K562 (cell line): ENCODE measurements around the gene DTX1. TPM values are rescaled to one million over a fixed set of nuclear protein-coding genes. Genes with fewer than 3 reads are reported as not detected.
A peak's percentile ranks its signal among the peaks of the same experiment; 100 is the strongest.

Experiments
- AFF1 ChIP-seq, 2 experiments: fragments of 450-650 bp; IDR thresholded peaks; 2 replicates each; pipeline ENCODE4 v1.6.1; 2018; ENCODE audit warnings: mild to moderate bottlenecking in 2 of 2, low read depth in 1 of 2; ENCODE audit not compliant: partially characterized antibody in 2 of 2
- BDP1 ChIP-seq: IDR thresholded peaks from 3 replicates; pipeline ENCODE4 v1.6.1; 2011; ENCODE audit not compliant: insufficient read length, insufficient read depth
- COPS2 ChIP-seq: fragments of 450-650 bp; conservative IDR thresholded peaks from 2 replicates; pipeline ENCODE4 v1.6.1; 2016; ENCODE audit warnings: mild to moderate bottlenecking, moderate library complexity
- EGR1 ChIP-seq: fragments of 450-650 bp; conservative IDR thresholded peaks from 2 replicates; pipeline ENCODE4 v1.6.1; 2017; ENCODE audit warnings: mild to moderate bottlenecking
- ETV1 ChIP-seq: fragments of 450-650 bp; conservative IDR thresholded peaks from 2 replicates; pipeline ENCODE4 v1.6.1; 2016; ENCODE audit warnings: missing genetic modification characterization, control low read depth, low read depth, missing compliant biosample characterization
- FOXK2 ChIP-seq, 2 experiments: fragments of 450-650 bp; IDR thresholded peaks in 1 of 2; conservative IDR thresholded peaks in 1 of 2; 2 replicates each; pipeline ENCODE4 v1.6.1; 2016; ENCODE audit warnings: low read depth in 2 of 2, mild to moderate bottlenecking in 1 of 2
- FOXP4 ChIP-seq: sonication (generic); formaldehyde crosslinking; IDR thresholded peaks from 2 replicates; pipeline ENCODE4 v1.8.0; 2022; ENCODE audit warnings: mild to moderate bottlenecking, missing genetic modification reagents, borderline replicate concordance
- JUN ChIP-seq, 2 experiments: sonication (generic) in 1 of 2; formaldehyde crosslinking in 1 of 2; IDR thresholded peaks; 2 replicates each; pipeline versions ENCODE4 v1.6.1 to v1.8.0; 2012 to 2022; ENCODE audit warnings: borderline replicate concordance in 2 of 2, mild to moderate bottlenecking in 2 of 2, improper control_type of control experiment in 1 of 2, low read depth in 1 of 2, low read length in 1 of 2, missing genetic modification reagents in 1 of 2
- MAX ChIP-seq: sonication (generic); formaldehyde crosslinking; IDR thresholded peaks from 2 replicates; pipeline ENCODE4 v1.9.0; 2022; ENCODE audit warnings: mild to moderate bottlenecking, missing genetic modification reagents
- PCBP1 ChIP-seq: fragments of 200-400 bp; formaldehyde crosslinking; IDR thresholded peaks from 2 replicates; pipeline ENCODE4 v1.6.1; 2018; ENCODE audit warnings: mild to moderate bottlenecking, low read depth, low read length; ENCODE audit not compliant: poor library complexity, severe bottlenecking
- PHB2 ChIP-seq: fragments of 450-650 bp; IDR thresholded peaks from 2 replicates; pipeline ENCODE4 v1.6.1; 2017; ENCODE audit warnings: low read depth
- PRMT5 ChIP-seq: sonication (generic); formaldehyde crosslinking; IDR thresholded peaks from 2 replicates; pipeline ENCODE4 v1.5.0; 2020; ENCODE audit warnings: missing genetic modification reagents
- RBM39 ChIP-seq: fragments of 200-400 bp; formaldehyde crosslinking; optimal IDR thresholded peaks from 2 replicates; pipeline ENCODE3; 2018; ENCODE audit warnings: low read depth, low read length
- TAF9B ChIP-seq: fragments of 450-650 bp; IDR thresholded peaks from 2 replicates; pipeline ENCODE4 v1.6.1; 2018; ENCODE audit warnings: mild to moderate bottlenecking; ENCODE audit not compliant: partially characterized antibody
- TEAD1 ChIP-seq, 2 experiments: fragments of 450-650 bp in 1 of 2; sonication (generic) in 1 of 2; formaldehyde crosslinking; IDR thresholded peaks; 2 replicates each; pipeline versions ENCODE4 v1.4.0 to v1.8.0; 2020 to 2022; ENCODE audit warnings: mild to moderate bottlenecking in 2 of 2, missing genetic modification reagents in 1 of 2
- TFAP4 ChIP-seq: sonication (generic); formaldehyde crosslinking; IDR thresholded peaks from 2 replicates; pipeline ENCODE4 v1.8.0; 2022; ENCODE audit warnings: missing genetic modification reagents, mild to moderate bottlenecking, moderate library complexity, borderline replicate concordance
- ZNF76 ChIP-seq: fragments of 250-450 bp; sonication (Bioruptor Pico); IDR thresholded peaks from 2 replicates; pipeline ENCODE4 v1.4.0; 2020; ENCODE audit warnings: mild to moderate bottlenecking, moderate library complexity, borderline replicate concordance
- polyA plus RNA-seq, 8 experiments: library from polyadenylated mRNA; depleted of rRNA in 4 of 8; stranded (reverse) in 5 of 8; unstranded in 3 of 8; fragments of >200 nt; fragmentation: Nextera tagmentation in 2 of 8; fragmentation: Illumina TruSeq in 1 of 8; extraction: Ambion mirVana in 2 of 8; extraction: Trizol in 1 of 8; gene quantifications; 2 replicates each; pipeline versions ENCODE4 v1.2.1 to v1.2.3, GENCODE V29; 2011 to 2014; ENCODE audit warnings: inconsistent platforms in 1 of 8, missing spikeins in 1 of 8
- total RNA-seq, 7 experiments: library from RNA; depleted of rRNA in 6 of 7; stranded (reverse); fragments of >200 nt in 6 of 7; fragmentation: Illumina TruSeq in 2 of 7; extraction: Trizol in 2 of 7; gene quantifications; 2 replicates each; pipeline versions ENCODE4 v1.2.1 to v1.2.3, GENCODE V29; 2011 to 2021; ENCODE audit warnings: low replicate concordance in 1 of 7

Gene DTX1
- total and polyA plus RNA-seq, 9 of the 15 experiments (the other 6 are each of a cell fraction or from before 2014, with no cell fraction given), result not detected

GRCh38 chr12:113065126-113066007, 8.8 kb downstream of the DTX1 start (continued):
- TF ChIP-seq AFF1 (IDR thresholded peaks at IDR 0.05; ENCODE audit: low read depth in 1 of 2, partially characterized antibody in 2 of 2) (peak in 1 of 2 experiments; percentile 21), TFAP4 (CRISPR knock-in tag) (peak; percentile 43; the same call in 1 of the 2 replicates), TEAD1 (CRISPR knock-in tag; IDR thresholded peaks at IDR 0.05) (peak in 1 of 2 experiments; percentile 39; a peak in 1 of 4 replicates), ETV1 (0 out of 2 replicates have a peak, but pooled peaks have one; percentile 30), JUN (IDR thresholded peaks at IDR 0.05; ENCODE audit: borderline replicate concordance, low read depth, low read length) (no peak), JUN (CRISPR knock-in tag; IDR thresholded peaks at IDR 0.05; ENCODE audit: borderline replicate concordance) (0 out of 2 replicates have a peak, but pooled peaks have one; percentile 46), PHB2 (no peak), BDP1 (no peak), PCBP1 (peak; percentile 53), TAF9B (no peak), EGR1 (peak; percentile 66), RBM39 (no peak), PRMT5 (CRISPR knock-in tag) (peak; percentile 65; the same call in 1 of the 2 replicates), FOXK2 (conservative IDR thresholded peaks at IDR 0.05 in 1 of 2, IDR thresholded peaks at IDR 0.05 in 1 of 2; ENCODE audit: low read depth in 2 of 2) (no peak), ZNF76 (no peak), COPS2 (no peak), MAX (CRISPR knock-in tag) (peak; percentile 20; the same call in 1 of the 2 replicates), FOXP4 (CRISPR knock-in tag) (peak; percentile 65; the same call in 1 of the 2 replicates)
